Thyroid gland (tissue), 4 donors: Measurements from ENCODE around the gene ITCH.
"Not testable (repeated sequence)": the region's sequence is repeated elsewhere in the genome, so short reads cannot be mapped to it uniquely, and the experiment has no call there.

ENCODE experiments used
- CTCF ChIP-seq, 6 experiments: fragments of 200-600 bp in 3 of 6; fragments of 450-650 bp in 3 of 6; sonication (generic) in 3 of 6; IDR thresholded peaks; one replicate each; pipeline ENCODE4 v1.5.1; 2016 to 2019; ENCODE audit warnings: antibody characterized with exemption in 6 of 6, mild to moderate bottlenecking in 2 of 6, inconsistent platforms in 1 of 6, moderate library complexity in 1 of 6
- POLR2A ChIP-seq, 2 donors: fragments of 450-650 bp; IDR thresholded peaks; one replicate each; pipeline ENCODE4 v1.6.1; 2017; ENCODE audit warnings: antibody characterized with exemption in 2 of 2, mild to moderate bottlenecking in 2 of 2, moderate library complexity in 1 of 2

- TF ChIP-seq CTCF, POLR2A (IDR thresholded peaks at IDR 0.05): not testable (repeated sequence)
Measured at GRCh38 chr20:34518863-34519262, 155.8 kb downstream of the ITCH start.
